IPS-NIHi7 (cell line): ENCODE measurements around the gene GADL1.
A peak's percentile ranks its signal among the peaks of the same experiment; 100 is the strongest.

Experiments
- DNase-seq: peaks from one replicate; pipeline ENCODE4 v3.0.0; 2012; ENCODE audit warnings: mixed read lengths; ENCODE audit errors: extremely low spot score

The GADL1 gene

GRCh38 chr3:30695302-30696061, 199.0 kb downstream of the GADL1 start:
- DNase-seq: peak; percentile 15

- DNase-seq: no peak
Observed at GRCh38 chr3:30694668-30695067, 199.8 kb downstream of the GADL1 start.

GRCh38 chr3:30694148-30694547, 200.3 kb downstream of the GADL1 start:
- DNase-seq: no peak

GRCh38 chr3:30693470-30694120, 200.9 kb downstream of the GADL1 start:
- DNase-seq: peak; percentile 77

GRCh38 chr3:30692498-30693130, 201.8 kb downstream of the GADL1 start:
- no peak for DNase-seq

- no peak for DNase-seq
Observed at GRCh38 chr3:30691944-30692343, 202.5 kb downstream of the GADL1 start.

GRCh38 chr3:30691249-30691880, 203.1 kb downstream of the GADL1 start:
- no peak for DNase-seq

- DNase-seq: no peak
Observed at GRCh38 chr3:30690199-30690598, 204.3 kb downstream of the GADL1 start.

- DNase-seq: no peak
Observed at GRCh38 chr3:30688776-30689641, 205.5 kb downstream of the GADL1 start.

- no peak for DNase-seq
Observed at GRCh38 chr3:30687930-30688570, 206.4 kb downstream of the GADL1 start.

- DNase-seq: no peak
Observed at GRCh38 chr3:30686799-30687198, 207.7 kb downstream of the GADL1 start.

GRCh38 chr3:30686176-30686575, 208.3 kb downstream of the GADL1 start:
- DNase-seq: no peak

GRCh38 chr3:30685267-30685667, 209.2 kb downstream of the GADL1 start:
- no peak for DNase-seq

GRCh38 chr3:30684356-30684755, 210.1 kb downstream of the GADL1 start:
- no peak for DNase-seq

- no peak for DNase-seq
Observed at GRCh38 chr3:30683769-30684168, 210.7 kb downstream of the GADL1 start.

- DNase-seq: no peak
Observed at GRCh38 chr3:30682434-30683155, 211.9 kb downstream of the GADL1 start.

GRCh38 chr3:30681649-30682211, 212.7 kb downstream of the GADL1 start:
- DNase-seq: no peak

- DNase-seq: peak; percentile 55
Observed at GRCh38 chr3:30680789-30681648, 213.4 kb downstream of the GADL1 start.

- no peak for DNase-seq
Observed at GRCh38 chr3:30679045-30679444, 215.4 kb downstream of the GADL1 start.
